Uterus (tissue), 2 donors: ENCODE data around the gene PPY.

Source experiments
- CTCF ChIP-seq, 4 experiments: fragments of 200-600 bp in 2 of 4; fragments of 450-650 bp in 2 of 4; sonication (generic) in 2 of 4; IDR thresholded peaks; one replicate each; pipeline ENCODE4 v1.5.1; 2016 to 2019; ENCODE audit warnings: antibody characterized with exemption in 4 of 4, mild to moderate bottlenecking in 2 of 4, moderate library complexity in 1 of 4
- POLR2A ChIP-seq, 2 donors: fragments of 450-650 bp; IDR thresholded peaks; one replicate each; pipeline ENCODE4 v1.6.1; 2016; ENCODE audit warnings: antibody characterized with exemption in 2 of 2, mild to moderate bottlenecking in 1 of 2, moderate library complexity in 1 of 2

DNA sequence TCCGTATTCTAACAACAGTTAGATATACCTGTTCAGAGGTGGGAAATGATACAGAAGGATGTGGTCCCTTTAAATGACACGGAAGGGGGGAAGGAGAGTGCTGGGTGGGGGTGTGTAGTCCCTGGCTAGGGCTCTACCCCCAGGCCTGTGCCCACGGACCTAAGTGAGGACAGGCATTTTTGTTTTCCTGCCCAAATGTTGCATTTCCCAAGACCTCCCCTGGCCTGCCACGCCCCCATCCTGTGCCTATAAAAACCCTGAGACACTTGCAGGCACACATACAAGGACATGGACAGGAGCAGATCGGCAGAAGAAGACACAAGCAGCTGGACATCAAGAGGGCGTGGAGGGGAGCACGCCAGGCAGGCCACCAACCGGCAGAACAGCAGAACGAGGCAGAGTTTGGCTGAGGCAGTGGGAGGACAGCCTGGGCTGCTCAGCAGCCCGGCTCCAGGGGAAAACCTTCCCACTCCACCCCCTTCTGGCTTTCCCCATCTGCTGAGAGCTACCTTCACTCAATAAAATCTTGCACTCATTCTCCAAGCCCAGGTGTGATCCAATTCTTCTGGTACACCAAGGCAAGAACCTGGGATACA is 21.7 kb downstream of the PPY start:
- TF ChIP-seq CTCF (IDR thresholded peaks at IDR 0.05) (no peak), POLR2A (IDR thresholded peaks at IDR 0.05) (no peak)
